Kidney glomerular epithelial cell (primary cell): ENCODE measurements around the gene SEMA6B.
"Not testable (repeated sequence)": the region's sequence is repeated elsewhere in the genome, so short reads cannot be mapped to it uniquely, and the experiment has no call there.

Source experiments
- DNase-seq: peaks from one replicate; lab custom pipeline; 2025; lab: John Stamatoyannopoulos, UW

The SEMA6B gene

GRCh38 chr19:4559569-4559968 lies at the start of gene SEMA6B:
TSS of gene SEMA6B (minus strand) at chr19:4559684. CDS start at chr19:4558457, 1,227 bp downstream.
- no peak for DNase-seq

- no peak for DNase-seq
These were observed 47.6 kb upstream of the SEMA6B start for GRCh38 chr19:4606921-4607678.

GRCh38 chr19:4606181-4606580 lies 46.7 kb upstream of the SEMA6B start:
- no peak for DNase-seq

- no peak for DNase-seq
These were observed 45.4 kb upstream of the SEMA6B start for GRCh38 chr19:4604912-4605311.

- no peak for DNase-seq
These were observed 43.4 kb upstream of the SEMA6B start for GRCh38 chr19:4602915-4603314.

- DNase-seq = no peak
These were observed 42.8 kb upstream of the SEMA6B start for GRCh38 chr19:4602173-4602788.

GRCh38 chr19:4600893-4601292 lies 41.4 kb upstream of the SEMA6B start:
- DNase-seq = no peak

- DNase-seq = no peak
These were observed 40.6 kb upstream of the SEMA6B start for GRCh38 chr19:4600082-4600481.

GRCh38 chr19:4598712-4599111 lies 39.2 kb upstream of the SEMA6B start:
- no peak for DNase-seq

- no peak for DNase-seq
These were observed 38.6 kb upstream of the SEMA6B start for GRCh38 chr19:4597975-4598671.

GRCh38 chr19:4597278-4597974 lies 37.9 kb upstream of the SEMA6B start:
- DNase-seq = no peak

- no peak for DNase-seq
These were observed 36.8 kb upstream of the SEMA6B start for GRCh38 chr19:4596033-4596904.

GRCh38 chr19:4595158-4595557 lies 35.7 kb upstream of the SEMA6B start:
- DNase-seq = not testable (repeated sequence)

GRCh38 chr19:4594201-4594600 lies 34.7 kb upstream of the SEMA6B start:
- DNase-seq = no peak

- DNase-seq = no peak
These were observed 33.9 kb upstream of the SEMA6B start for GRCh38 chr19:4593409-4593851.

- no peak for DNase-seq
These were observed 33.0 kb upstream of the SEMA6B start for GRCh38 chr19:4592445-4592844.

GRCh38 chr19:4591320-4591719 lies 31.8 kb upstream of the SEMA6B start:
- no peak for DNase-seq

- no peak for DNase-seq
These were observed 31.1 kb upstream of the SEMA6B start for GRCh38 chr19:4590559-4590958.

- no peak for DNase-seq
These were observed 30.3 kb upstream of the SEMA6B start for GRCh38 chr19:4589579-4590410.

- no peak for DNase-seq
These were observed 28.8 kb upstream of the SEMA6B start for GRCh38 chr19:4588291-4588761.
